ENCODE data around the gene RADIL. TPM values are rescaled to one million over a fixed set of nuclear protein-coding genes. Genes with fewer than 3 reads are reported as not detected.

Gene RADIL
- total and polyA plus RNA-seq, 8 donors, result 6.2 to 14.7 (median 9.4) TPM

GRCh38 chr7:4749363-4749762 lies 134.2 kb downstream of the RADIL start:
- H3K4me3 ChIP-seq, result no peak overlapping the region
- H3K4me1 ChIP-seq, result peaks cover 23 to 67% of the 10 kb centered on the region in 2 donors
- TF ChIP-seq CTCF (IDR thresholded peaks at IDR 0.05), result no peak
- intact Hi-C loops (cut with DNase I), result loop anchor here in 1 of 2 donors (10.0 kb wide), 1 partner anchor 65 kb away; the partner anchor contains the start of gene FOXK1
- H3K9me3 ChIP-seq, result no peaks in the 10 kb centered on the region
- DNase-seq (no peak), ATAC-seq (no peak)
- H3K27me3 ChIP-seq, result no peaks in the 10 kb centered on the region
- peaks cover 0 to 24% of the 10 kb centered on the region in 2 donors for H3K36me3 ChIP-seq
- peak overlapping the region in 1 of 2 donors; percentile 91 for H3K27ac ChIP-seq

Small RNAs within 50 kb of the gene (microRNA-seq; reads per million reads assigned to microRNA genes)
- 0 reads per million in 2 donors for gene MIR4656

Other genes with a start within 250 kb of the RADIL start
- gene FOXK1, start 201.4 kb downstream of the RADIL start, total RNA-seq, result 10 to 100 TPM; 25.0 to 29.2 TPM
- 10 to 100 TPM; 15.1 to 26.6 (median 17.5) TPM for gene FOXK1, start 201.4 kb downstream of the RADIL start, polyA plus RNA-seq (ENCODE audit: insufficient read length in 6 of 6)
- gene AP5Z1, start 108.1 kb downstream of the RADIL start, total RNA-seq, result 10 to 100 TPM; 37.1 to 49.5 TPM
- 10 to 100 TPM; 16.9 to 30.2 (median 19.1) TPM for gene AP5Z1, start 108.1 kb downstream of the RADIL start, polyA plus RNA-seq (ENCODE audit: insufficient read length in 6 of 6)
- under 1 TPM; 0.17 to 0.24 TPM for gene PAPOLB, start 21.7 kb downstream of the RADIL start, total RNA-seq
- under 1 TPM; 0.07 to 0.15 (median 0.12) TPM for gene PAPOLB, start 21.7 kb downstream of the RADIL start, polyA plus RNA-seq (ENCODE audit: insufficient read length in 6 of 6)
- not detected for gene MMD2, start 75.5 kb upstream of the RADIL start, total RNA-seq
- under 1 TPM in 2 of 6 donors, not detected in 4; 0.06 to 0.17 TPM for gene MMD2, start 75.5 kb upstream of the RADIL start, polyA plus RNA-seq (ENCODE audit: insufficient read length in 6 of 6)
- gene RBAK, start 162.1 kb upstream of the RADIL start, total RNA-seq, result 10 to 100 TPM in 1 of 2 donors, 1 to 10 TPM in 1; 9.7 to 11.0 TPM
- 10 to 100 TPM; 17.7 to 22.0 (median 20.6) TPM for gene RBAK, start 162.1 kb upstream of the RADIL start, polyA plus RNA-seq (ENCODE audit: insufficient read length in 6 of 6)

All from left lung (tissue), 10 donors.